GM19463 (cell line): ENCODE measurements around the gene CHCHD1.
A peak's percentile ranks its signal among the peaks of the same experiment; 100 is the strongest.
"Not testable (repeated sequence)": the region's sequence is repeated elsewhere in the genome, so short reads cannot be mapped to it uniquely, and the experiment has no call there.

Experiments
- ATAC-seq: cut with Tn5 transposase; IDR thresholded peaks from one replicate; pipeline ENCODE4 v1.9.1; 2021; ENCODE audit warnings: mild to moderate bottlenecking, moderate library complexity; ENCODE audit not compliant: unreplicated experiment

CHCHD1 gene

DNA sequence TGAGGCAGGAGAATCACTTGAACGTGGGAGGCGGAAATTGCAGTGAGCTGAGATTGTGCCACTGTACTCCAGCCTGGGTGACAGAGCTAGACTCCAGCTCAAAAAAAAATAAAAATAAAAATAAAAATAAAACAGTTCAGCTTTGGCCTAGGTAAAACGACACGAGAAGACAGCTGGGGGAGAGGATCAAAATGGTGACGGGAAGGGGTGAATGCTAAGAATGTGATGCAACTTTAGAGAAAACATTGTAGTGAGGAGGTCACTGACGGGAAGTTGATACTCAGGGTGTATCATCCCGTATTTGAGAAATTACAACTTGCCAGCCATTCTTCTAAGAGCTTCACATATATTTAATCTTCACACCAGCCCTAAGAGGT is 28.5 kb downstream of the CHCHD1 start:
- ATAC-seq = no peak

DNA sequence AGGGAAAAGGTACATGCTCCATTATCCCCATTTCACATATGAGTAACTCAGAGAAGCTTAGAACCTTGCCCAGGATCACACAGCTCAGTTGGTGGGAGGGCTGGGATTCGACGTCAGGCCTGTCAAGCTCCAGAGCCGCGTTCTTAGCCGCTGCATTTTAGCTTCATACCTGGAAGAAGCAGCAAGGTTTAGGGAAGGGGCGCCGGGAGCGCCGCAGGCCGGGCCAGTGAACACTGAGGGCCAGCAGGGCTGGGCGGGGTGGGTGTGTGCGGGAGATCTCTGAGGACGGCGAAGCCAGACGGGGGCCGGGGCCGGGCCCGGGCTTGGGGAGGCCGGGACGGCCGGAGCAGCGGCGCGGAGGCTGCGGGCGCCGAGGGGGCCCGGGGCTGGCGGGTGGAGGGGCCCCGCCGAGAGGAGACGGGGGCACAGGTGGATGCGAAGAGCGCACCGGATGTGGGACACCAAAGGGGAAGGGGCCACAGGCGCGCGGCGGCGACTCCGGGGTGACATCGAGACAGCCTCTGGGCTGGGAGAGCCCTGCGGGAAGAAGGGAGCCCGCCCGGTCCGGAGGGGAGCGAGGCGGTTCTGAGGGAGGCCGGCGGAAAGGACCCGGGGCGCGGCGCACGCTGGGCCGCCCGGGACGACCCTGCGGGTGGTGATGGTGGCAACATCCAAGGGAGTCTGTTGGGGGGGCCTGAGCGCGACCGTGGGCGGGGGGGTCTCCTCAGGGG is 29.1 kb downstream of the CHCHD1 start:
- ATAC-seq = peak; percentile 24

DNA sequence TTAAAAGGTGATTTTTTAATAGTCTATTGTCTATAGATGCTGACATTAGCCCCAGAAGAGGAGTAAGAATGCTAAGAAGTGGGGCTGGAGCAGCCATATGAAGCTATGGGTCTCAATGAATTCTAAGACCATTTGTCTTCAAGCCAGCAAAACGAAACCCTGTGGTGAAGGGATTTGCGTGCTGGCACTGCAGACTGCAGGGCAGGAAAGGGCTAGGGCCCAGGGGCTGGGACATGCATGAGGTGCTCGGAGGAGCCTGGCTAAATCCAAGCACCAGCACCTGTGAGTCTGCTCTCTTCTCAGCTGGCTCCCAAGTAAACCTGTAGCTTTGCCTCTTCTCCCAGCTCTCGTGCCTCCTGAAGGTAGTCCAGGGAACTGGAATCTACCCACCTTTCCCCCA is 30.8 kb downstream of the CHCHD1 start:
- no peak for ATAC-seq

DNA sequence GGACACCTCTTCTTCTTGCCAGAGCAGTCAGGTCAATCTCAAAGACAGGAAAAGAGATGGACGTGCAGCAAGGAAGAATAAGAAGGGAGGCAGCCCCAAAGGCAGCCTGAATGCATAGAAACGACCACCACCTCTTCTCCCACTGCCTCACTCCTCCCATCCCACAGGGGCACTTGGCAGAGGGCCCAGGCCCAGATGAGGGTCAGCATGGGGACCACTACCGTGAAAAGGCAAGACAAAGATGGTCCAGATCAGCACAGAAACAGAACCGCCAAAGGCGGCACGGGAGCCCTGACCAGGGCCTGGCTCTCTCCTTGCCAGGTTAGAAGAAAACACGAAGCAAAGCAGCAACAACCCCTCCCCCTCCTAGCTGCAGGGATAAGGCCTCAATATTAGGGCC is 31.5 kb downstream of the CHCHD1 start:
- no peak for ATAC-seq

DNA sequence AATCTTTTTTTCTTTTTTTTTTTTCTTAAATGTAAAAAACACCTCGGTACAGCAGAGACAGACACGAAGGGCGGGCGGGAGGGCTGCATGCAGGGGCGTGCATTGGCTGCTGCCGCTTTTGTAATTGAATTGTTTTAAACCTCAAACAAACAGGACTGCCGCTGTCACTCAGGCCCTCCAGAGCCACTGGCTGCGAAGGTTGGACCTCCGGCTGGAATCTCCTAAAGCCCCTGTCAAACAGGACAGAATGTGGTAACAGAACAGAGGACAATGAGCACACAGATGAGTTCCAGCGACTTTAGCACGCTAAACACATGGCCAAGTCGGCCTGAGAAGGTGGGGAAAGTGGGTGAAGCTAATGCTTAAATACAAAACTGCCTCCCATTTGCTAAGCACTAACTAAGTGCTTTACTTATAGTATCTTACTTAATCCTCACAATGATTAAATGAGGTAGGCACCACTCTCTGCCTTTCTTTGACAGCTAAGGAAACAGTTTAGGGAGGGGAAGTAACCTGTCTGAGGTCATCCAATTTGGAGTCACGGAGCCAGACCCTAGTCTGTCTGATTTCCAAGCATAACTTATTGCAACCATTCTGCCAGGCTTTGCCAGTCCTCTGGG is 32.5 kb downstream of the CHCHD1 start:
- no peak for ATAC-seq

DNA sequence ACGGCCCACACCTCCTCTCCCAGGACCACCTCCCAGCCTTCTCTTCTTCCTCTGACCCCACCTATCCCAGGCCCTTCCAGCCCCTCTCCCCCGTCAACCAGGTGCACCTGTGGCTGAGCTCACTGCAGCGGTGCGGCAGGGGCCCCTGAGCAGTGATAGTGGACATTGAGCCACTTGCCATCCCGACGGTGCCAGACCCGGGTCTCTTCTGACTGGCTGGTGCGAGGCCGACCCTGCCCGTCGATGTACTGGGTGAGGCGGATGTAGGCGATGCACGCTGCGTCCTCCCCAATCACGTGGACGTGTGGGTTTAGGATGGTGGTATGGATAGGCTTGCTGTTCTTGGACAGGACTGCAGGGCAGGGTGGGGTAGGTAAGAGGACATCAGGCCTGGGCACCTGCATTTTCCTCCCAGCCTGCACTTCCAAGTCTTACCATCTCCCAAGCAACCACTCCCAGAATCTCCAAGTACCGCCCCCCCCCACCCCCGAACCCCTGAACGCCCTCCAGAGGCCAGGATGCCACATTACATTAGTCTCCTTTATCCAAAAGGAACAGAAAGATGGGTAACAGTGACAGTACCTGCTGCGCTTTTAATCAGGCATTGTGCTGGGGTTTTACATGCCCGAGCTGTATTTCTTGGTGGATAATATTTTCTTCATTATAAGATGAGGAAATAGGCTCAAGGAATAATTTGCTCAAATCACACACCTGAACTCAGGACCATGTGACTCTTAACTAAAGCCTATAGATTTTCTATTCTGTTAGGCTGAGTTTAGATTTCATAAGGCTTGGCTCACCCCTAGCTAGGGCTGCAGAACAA is 33.3 kb downstream of the CHCHD1 start:
- ATAC-seq = no peak

DNA sequence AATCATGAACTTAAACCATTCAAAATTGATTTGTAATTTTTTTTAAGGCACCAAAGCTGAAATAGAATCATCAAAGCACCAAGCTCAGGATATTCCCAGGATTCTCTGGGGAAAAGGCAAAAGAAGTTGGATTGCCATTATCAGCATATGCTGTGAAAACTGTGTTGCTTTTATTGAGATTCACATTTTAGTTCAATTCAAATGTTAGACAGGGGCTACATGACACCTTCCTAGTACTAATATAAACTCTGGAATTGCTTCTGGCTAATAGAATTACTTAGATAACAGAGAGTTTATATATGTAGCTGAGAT is 33.8 kb downstream of the CHCHD1 start:
- no peak for ATAC-seq

DNA sequence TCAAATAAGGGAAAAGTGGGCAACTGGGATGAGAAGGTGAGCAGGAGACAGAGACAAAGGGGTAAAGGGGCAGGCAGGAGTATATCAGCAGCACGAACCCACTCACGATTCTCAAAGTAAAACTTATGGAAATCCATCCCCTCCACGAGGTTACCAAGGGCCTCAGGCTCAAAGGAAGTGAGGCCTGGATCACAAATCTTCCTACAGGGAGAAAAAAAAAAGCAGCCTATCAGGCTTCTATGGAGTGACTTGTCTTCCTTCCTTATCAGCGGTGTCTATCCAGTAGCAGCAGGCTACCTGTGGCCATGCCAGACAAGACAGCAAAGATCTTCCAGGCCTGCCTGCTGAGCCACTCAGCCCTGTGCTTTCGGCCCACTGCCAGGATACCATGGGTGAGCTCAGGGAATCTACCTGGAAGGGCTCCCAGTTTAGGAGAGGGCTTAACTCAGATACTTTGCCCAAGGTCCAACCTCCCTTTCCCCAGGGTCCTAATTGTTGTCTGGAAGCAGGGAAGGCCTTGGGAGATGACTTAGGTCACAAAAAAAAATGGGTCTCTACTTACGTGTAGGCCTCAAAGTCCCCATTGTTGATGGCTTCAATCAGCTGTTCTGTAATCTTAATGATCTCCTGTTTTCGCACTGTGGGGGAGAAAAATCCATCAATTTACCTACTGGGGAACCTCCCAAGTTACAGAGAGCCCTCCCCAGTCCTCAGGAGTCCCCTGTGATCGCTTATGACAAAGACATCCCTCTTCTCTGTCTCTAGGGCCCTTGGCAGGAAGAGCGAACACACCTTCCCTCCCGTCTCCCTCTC is 35.3 kb downstream of the CHCHD1 start:
- ATAC-seq = no peak

DNA sequence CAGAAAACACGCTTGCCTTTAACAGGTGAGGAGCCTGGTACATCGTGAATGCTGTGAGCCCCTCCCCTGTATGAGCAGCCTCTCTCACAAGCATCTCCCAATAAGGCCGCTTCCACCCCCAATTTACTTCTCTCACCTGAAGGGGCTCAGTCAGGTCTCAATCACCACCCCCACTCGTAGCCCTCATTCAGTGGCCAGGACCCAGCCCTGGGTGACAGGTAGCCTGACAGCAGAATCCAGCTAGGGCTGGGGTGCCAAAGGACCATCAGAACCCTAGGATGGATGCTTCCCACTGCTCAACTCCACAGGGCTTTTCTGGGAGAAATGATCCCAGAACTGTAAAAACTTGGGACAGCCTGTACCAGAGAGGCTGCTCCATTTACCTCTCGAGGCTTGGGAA is 36.0 kb downstream of the CHCHD1 start:
- no peak for ATAC-seq

DNA sequence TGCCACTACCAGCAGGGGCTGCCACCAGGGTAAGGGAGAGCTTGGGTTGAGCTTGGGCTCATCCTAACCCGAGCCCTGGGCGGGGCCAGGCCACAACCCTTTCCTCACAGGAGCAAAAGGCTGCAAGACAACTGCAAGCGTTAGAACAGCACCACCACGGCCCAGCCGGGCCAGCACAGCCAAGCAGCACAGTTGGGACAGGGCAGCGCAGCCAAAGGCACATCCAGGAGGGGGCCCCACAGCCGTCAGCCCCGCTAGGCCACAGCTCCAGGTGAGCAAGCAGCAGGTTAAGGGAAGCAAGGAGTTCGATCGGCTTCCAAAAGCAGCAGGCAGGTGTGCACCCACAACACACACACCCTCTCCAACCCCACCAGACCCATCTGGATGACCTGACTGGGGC is 36.6 kb downstream of the CHCHD1 start:
- no peak for ATAC-seq

DNA sequence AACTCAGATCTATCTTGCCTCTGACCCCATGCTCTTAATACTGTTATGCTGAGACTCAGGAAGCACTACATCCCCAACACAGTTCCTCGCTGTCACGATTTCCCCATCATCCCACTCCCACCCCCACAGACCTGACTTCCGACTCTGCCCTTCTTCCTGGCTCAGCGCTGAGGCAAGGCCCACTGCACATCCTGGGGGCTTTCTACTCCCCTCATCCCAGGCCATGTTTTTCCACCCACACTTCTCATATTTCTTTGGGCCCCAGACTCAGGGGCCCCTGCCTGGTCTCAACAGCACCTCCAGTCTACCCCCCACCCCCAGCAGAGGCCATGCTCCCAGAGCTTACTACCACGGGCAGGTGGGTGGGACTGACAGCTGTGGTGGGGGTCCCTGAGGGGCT is 37.2 kb downstream of the CHCHD1 start:
- ATAC-seq = no peak

DNA sequence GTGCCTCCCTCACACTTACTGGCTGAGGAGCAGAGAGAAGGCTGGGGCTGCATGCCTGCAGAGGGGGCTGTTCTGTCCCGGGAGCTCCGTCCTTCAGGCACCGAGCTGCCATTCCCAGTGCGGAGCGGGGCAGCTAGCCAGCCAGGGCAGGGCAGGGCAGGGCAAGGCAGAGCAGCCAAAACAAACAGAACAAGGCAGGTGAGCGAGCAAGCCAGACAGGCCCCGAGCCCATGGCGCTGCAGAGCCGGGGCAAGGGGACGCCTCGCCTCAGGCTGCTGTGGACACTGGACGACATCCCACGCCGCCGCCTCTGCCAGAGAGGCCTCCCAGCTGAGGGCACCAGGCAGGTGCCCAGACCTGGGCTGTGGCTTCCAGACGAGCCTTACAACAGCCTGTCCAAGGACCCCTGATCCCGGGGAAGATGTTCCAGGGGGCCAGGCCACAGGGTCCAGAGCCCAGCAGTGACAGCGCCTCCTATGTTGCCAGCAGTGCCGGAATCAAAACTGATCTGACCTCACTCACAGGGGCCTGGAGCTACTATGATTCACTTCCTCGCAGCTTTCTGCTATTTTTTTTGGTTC is 37.8 kb downstream of the CHCHD1 start:
- no peak for ATAC-seq

DNA sequence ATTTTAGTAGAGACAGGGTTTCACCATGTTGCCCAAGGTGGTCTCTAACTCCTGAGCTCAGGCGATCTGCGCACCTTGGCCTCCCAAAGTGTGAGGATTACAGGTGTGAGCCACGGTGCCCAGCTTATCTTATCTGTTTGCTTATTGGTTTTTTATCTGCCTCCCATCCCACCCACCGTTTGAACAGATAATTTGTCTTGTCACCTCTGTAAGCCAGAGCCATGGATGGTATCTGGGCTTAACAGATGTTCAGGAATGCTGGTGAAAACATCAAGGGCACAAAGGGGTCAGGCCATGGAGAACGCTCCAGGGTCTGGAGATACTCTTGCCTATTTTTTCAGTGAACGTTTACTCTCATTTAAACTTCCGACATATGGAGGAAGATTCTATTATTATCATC is 41.5 kb downstream of the CHCHD1 start:
- no peak for ATAC-seq

DNA sequence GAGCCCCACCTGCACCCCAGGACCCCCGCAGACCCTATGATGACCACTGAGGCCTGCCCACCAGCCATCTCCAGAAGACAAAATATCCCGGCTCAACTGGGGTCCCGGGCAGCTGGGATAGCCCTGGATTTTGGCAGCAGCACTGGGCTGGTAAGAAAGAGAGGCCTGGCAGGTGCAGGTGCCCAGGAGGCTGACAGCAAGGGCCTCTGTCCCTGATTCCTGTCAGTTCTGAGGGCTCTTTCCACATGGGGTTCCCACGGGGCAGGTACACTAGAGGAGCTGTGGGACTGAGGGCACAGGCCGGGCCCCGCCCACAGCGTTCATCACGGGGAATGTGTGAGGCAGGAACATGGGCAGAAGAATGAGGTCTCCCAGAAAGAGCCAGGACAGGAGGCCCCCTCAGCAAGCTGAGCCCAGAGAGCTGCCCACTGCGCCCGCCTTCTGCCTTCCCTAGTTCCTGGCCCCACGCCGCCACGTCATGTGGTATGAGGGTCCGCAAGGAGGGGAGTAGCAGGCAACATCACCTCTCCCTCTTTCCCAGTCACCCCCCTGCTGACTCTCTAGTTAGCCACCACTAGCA is 42.4 kb downstream of the CHCHD1 start:
- ATAC-seq = no peak

DNA sequence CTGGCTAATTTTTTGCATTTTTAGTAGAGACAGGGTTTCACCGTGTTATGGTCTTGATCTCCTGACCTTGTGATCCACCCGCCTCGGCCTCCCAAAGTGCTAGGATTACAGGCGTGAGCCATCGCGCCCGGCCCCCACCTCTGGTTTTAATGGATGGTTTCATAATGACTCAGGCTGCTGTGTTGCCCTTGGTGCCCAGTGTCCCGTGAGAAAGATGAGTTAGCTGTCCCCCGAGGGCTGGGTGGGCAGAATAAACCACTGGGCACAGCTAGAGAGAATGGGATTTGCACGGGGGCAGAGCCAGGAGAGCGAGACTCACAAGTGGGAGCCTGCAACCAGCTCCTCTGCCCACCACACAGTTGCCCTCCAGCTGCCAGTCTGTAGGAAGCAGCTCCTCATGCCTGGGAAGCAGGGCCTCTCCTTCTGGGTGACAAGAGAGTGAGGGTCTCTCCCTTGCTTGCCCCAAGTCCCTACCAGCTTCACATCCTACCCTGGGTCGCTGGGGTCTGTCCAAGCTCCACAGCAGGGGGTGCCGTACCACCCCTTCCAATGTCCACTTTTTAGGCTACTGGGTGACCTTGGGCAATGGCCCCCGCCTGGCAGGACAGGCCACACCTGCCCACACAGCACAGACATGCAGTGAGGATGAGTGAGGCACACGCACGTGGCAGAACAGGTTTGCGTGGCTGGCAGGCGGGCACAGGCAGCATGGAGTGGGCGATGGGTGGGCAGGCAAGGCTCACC is 45.7 kb downstream of the CHCHD1 start:
- ATAC-seq = no peak

DNA sequence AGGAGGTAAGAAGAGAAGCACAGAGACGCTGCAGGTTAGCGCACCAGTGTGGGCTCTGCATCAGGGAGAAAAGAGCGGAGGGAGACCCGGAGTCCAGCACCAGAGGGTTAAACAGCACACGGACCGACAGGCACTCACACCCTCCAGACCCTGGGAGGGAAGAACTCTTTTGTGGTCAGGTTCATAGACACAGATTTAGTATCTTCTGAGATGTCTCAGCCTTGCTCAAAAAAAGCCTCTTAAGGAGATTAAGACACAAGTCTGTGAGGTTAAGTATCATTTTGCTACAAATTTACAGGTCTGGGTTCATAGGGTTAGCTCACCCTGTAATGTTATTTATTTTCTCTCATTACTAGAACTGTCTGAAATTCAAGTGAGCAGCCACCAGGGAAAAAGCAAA is 46.3 kb downstream of the CHCHD1 start:
- no peak for ATAC-seq

DNA sequence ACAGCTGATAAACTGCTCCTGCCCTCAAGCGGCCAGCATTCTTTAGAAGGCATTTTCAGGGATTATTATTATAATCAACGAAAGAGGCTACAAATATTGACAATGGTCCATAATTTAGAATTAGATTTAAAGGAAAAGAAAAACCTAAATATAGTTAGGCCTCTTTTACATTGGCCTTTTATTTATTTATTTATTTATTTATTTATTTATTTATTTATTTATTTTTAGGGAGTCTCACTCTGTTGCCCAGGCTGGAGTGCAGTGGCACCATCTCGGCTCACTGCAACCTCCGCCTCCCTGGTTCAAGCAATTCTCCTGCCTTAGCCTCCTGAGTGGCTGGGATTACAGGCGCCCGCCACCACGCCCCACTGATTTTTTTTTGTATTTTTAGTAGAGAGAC is 47.2 kb downstream of the CHCHD1 start:
- not testable (repeated sequence) for ATAC-seq
